HG02623 (cell line): ENCODE data around the gene CRISP3.

Experiments
- ATAC-seq: cut with Tn5 transposase; IDR thresholded peaks from one replicate; pipeline ENCODE4 v1.9.1; 2021; ENCODE audit warnings: moderate library complexity; ENCODE audit not compliant: unreplicated experiment

Gene CRISP3

DNA sequence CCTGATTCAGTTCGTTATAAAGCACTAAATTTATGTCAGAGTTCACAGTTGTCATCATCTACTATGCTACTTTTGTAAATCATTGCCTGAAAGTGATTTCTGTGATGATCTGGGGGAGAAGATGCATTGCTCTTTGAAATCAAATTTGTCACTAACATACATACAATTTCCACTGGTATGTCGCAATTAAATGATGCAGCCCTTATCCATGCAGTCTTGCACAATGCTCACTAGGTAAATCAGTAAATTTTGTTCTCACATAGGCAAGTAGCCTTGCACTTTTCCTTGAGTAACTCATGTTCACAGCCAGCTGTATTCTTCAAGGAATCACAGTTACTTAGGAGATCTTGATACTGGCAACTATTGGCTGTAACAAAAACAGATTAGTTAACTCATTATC lies 51.7 kb downstream of the CRISP3 start:
- no peak for ATAC-seq
